ENCODE measurements around the gene AZU1.

Gene AZU1

DNA sequence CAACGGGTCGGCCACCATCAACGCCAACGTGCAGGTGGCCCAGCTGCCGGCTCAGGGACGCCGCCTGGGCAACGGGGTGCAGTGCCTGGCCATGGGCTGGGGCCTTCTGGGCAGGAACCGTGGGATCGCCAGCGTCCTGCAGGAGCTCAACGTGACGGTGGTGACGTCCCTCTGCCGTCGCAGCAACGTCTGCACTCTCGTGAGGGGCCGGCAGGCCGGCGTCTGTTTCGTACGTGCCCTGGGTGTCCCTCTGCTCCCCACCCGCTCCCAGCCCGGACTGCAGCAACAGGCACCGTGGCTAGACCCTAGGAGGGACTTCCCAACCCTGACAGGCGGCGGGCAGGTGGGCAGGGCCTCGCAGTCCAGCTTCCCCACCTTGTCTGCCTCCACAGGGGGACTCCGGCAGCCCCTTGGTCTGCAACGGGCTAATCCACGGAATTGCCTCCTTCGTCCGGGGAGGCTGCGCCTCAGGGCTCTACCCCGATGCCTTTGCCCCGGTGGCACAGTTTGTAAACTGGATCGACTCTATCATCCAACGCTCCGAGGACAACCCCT, 28.0 kb downstream of the AZU1 start:
- no peak for DNase-seq

DNA sequence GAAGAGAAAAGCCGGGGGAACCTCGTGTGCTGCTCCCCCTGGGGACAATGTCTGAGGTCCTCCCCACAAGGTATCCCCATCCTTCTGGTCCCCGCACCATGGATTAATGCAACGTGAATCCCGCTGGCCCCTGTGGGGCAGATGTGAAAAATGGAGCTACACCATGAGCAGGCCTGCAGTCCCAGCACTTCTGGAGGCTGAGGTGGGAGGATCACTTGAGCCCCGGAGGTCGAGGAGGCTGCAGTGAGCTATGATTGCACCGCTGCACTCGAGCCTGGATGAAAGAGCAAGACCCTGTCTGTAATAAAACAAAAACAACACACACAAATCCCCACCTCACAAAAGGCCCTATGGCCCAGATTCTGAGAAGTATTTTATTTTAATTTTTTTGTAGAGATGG, 30.6 kb downstream of the AZU1 start:
- no peak for DNase-seq

DNA sequence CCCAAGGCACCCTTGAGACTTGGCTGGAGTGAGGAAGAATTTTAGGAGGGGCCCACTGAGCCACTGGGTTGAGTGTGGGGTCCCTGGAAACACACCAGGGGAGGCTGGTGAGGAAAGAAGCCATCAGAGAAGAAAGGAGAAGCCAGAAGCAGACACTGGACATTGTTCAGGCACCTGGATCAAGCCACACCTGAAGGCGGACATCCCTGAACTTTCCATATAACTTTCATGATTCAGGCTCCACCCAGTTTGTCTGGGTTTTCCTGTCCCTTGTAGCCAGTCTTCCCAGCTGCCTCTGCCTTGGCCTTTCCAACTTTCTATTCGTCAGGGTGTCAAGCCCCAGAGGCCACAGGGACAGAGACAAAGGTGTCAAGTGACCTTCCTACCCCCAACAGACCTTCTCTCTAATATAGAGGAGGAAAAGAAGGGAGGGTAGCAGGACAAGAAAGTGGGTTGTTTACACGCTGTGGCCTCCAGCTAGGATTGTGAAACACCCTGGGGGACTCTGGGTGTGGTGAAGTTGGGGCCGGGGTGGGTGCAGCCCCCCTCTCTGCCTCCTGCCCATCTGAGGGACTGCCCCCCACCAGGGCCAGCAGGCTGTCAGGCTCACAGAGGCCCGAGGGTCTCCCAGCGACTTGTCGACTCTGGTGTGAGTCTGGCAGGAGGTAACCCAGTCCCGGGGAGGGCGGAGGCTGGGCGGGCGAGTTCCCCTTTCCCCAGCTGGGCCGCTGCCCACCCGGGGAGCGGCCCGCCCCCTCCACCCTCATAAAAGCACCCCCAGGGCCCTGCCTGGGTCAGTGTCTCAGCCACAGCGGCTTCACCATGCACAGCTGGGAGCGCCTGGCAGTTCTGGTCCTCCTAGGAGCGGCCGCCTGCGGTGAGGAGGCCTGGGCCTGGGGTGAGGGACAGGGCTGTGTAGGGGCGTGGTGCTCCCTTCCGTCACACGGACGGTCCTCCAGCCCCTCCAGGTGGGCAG, 31.5 kb downstream of the AZU1 start, which contains the start of gene CFD:
CFD (plus strand) TSS at position 797 of the 976 bp plus-strand sequence; CDS start at position 823, 26 bp downstream.
- no peak for DNase-seq

DNA sequence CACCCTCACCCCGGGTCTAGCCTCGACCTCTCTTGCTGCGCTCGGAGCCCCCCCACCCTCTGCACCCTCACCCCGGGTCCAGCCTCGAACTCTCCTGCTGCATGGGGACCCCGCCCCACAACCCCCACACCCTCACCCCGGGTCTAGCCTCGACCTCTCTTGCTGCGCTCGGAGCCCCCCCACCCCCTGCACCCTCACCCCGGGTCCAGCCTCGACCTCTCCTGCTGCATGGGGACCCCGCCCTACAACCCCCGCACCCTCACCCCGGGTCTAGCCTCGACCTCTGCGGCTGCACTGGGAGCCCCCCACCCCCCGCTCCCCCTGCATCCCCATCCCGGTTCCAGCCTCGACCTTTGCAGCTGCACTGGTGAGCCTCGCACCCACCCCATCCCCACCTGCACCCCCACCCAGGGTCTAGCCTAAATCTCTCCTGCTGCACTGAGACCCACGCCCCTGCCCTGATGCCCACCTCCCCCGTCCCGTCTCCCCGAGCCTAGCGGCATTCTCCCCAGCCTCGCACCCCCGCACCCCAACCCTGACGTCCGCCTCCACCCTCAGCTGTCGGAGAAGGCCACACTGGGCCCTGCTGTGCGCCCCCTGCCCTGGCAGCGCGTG, 33.6 kb downstream of the AZU1 start:
- DNase-seq, result no peak

DNA sequence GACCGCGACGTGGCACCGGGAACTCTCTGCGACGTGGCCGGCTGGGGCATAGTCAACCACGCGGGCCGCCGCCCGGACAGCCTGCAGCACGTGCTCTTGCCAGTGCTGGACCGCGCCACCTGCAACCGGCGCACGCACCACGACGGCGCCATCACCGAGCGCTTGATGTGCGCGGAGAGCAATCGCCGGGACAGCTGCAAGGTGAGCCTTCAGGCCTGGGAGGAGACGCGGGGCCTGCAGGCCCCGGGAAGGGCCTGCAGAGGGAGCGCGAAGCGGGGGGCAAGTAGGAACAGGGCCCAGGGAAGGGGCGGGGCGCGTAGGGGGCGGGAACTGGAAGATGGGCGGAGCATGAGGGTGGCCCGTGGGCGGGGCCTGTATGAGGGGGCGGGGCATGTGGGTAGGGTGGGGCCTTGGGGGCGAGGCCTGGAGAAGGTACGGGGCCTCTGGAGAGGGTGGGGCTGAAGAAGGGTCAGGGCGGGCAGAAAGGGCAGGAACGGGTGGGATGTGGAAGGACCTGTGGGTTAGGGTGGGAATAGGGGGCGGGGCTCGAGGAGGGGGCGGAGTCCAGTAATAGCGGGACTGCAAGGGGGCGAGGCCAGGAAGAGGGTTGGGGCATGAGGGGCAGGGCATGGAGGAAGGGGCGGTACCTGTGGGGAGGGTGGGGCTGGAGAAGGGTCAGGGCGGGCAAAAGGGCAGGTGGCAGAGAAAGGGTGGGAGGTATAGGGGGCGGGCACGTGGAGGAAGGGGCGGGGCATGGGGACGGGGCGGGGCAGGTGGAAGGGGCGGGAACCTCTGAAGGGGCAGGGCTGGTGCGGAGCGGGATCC, 34.3 kb downstream of the AZU1 start:
- DNase-seq, result peak; percentile 68 to 73

DNA sequence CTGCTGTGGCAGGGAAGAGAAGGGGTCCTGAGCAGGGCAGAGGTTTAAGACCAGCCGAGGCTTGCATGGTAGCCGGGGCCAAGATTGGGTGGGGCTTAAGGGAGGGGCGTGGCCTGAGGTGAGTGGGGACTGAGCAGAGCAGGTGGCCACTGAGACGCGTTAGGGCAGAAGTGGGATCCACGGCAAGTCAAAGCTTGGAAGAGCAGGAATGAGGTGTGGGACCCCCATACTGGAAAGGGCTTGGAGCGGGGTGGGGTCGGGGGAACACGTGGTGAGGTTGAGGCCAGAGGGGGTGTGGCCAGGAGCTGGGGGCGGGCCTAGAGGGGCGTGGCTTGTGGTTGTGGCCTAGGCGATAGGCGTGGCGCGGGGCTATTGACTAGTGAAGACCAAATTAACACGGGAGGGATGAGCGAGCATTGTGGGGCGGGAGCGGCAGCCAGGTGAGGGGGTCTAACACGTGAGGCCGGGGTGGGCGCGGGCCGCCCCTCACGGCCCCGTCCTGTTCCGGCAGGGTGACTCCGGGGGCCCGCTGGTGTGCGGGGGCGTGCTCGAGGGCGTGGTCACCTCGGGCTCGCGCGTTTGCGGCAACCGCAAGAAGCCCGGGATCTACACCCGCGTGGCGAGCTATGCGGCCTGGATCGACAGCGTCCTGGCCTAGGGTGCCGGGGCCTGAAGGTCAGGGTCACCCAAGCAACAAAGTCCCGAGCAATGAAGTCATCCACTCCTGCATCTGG, 35.1 kb downstream of the AZU1 start:
- DNase-seq, result peak; percentile 82 to 83

DNA sequence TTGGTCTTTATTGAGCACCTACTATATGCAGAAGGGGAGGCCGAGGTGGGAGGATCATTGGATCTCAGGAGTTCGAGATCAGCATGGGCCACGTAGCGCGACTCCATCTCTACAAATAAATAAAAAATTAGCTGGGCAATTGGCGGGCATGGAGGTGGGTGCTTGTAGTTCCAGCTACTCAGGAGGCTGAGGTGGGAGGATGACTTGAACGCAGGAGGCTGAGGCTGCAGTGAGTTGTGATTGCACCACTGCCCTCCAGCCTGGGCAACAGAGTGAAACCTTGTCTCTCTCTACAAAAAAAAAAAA, 35.6 kb downstream of the AZU1 start:
- DNase-seq, result no peak

DNA sequence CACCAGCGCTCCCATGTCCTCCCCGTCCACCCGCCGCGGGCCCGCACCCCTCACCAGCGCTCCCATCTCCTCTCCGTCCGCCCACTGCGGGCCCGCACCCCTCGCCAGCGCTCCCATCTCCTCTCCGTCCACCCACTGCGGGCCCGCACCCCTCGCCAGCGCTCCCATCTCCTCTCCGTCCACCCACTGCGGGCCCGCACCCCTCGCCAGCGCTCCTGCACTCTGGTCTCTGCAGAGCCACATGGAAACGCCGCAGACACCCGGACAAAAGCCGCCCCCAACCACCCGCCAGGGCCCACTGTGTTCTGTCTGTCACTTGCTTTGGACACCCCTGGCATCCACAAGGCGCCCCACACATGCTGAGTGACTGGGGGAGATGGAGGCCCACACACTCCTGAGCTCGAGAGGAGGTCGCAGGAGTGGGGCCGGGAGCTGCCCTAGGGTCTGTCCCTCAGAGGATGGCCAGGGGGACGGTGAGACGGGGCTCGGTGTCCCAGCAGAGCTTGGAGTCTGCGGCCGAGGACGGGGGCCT, 39.2 kb downstream of the AZU1 start:
- no peak for DNase-seq

DNA sequence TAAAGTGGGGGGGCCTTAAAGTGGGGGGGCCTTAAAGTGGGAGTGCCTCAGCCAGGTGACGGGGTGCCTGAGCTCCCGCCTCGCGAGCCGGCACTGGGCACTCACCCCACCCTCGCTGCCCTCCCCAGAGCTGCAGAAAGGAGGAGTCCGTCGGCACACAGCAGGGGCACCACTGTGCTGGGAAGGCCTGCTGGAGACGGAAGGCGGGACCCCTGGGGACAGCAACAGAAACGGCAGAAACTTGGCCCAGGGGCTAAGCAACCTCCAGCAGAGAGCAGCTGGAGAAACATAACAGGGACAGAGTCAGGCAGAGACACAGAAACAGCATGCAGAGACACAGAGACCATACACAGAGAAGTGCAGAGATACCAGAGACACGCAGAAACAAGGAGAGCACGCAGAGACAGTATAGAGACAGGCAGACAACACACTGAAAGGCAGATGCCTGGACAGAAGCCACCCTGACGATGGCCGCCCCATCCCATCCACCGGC, 39.7 kb downstream of the AZU1 start:
- no peak for DNase-seq

DNA sequence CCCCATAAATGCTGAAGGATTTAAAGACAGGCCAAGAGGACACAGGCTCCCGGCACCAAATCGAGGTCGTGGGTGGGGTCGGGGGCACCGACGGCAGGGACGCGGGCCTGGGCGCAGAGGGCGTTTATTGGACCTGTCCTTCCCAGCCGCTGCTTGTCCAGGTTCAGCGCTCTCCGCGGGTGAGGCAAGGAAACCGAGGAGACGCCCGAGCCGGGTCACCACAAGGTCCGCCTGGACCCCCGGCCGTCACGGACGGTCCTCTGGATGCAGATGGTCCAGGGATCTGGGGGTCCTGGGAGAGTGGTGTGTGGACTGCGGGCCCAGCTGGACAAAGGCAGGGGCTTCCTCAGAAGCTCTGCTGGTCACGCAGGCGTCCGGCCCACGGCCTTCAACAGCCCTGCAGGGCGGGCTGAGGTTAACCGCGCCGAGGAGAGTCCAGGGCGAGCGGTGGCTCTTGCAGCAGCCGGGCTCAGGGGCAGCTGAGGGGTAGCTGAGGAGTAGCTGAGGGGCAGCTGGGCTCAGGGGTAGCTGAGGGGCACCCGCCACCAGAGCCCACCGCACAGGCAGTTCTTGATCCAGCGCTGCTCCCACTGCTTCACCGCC, 40.3 kb downstream of the AZU1 start:
- DNase-seq, result no peak

DNA sequence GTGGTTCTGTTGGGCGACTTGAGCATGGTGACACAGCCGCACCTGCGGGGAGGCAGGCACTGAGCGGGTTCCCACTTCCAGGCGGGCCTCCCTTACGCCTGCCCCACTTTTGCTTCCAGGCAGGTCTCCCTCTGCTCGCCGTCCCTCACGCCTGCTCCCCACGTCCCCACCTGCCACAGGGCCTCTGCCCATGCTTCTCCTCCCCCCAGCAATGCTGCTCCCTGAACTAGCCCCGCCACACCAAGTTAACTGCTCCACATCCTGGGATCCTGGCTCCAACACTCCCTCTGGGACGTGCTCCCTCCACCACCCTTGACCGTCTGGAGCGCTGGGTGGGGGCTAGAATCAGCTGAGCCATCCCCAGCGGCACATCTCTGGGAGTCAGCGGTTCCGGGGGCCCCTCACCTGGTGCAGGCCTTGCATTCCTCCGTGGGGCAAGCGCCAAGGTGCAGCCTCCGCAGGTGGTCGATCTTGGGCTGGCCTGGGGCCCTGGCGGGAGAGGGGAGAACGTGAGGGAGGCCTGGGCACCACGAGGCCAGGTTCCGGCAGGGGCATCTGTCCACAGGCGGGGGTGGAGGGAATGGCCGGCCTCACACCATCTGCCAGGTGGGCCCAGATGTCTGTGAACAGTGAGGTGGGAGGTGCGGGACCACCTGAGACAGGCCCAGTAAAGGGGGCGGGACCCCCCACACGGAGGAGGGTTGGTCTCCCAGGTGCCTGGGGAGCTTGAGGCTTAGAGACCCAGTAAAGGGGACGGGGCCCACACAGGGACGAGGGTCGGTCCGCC, 41.0 kb downstream of the AZU1 start:
- no peak for DNase-seq

DNA sequence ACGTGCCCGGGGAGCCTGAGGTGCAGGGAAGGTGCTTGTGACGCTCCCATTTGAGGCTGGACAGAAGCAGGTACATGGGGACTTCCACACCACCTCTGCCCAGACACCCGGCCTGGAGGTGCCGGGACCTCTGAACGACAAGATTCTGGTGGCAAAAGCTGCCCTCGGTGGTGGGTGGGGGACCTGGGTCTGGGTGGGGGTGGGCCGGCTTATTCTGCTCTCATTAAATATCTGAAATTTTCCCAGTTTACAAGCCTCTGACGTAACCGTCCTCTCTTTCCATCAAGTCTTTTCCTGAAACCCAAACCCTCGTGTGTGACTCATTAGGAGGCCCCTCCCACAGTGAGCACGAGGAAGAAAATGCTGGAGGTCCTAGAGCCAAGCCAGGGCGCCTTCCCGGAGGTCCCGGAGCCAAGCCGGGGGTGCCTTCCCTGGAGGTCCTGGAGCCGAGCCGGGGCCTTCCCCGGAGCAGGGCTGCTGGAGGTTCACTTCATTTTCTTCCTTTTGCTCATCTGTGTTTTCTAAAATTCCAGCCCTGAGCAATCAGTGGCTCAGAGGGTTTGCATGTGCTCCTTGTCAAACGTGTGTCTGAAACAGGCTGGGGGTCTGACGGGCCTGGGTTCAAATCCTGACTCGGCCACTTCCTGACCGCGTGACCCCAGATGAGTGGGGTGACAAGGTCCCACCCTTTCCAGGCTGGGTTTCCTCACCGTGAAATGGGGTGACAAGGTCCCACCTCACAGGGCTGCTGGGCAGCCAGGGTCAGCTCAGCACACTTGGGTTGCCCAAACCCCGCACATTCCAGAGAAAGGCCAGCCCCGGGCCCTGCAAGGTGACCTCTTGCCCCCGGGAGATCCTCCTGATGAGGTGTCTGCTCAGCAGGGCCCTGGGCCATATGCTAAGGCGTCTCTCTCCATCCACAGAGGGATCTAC, 41.9 kb downstream of the AZU1 start:
- no peak for DNase-seq

DNA sequence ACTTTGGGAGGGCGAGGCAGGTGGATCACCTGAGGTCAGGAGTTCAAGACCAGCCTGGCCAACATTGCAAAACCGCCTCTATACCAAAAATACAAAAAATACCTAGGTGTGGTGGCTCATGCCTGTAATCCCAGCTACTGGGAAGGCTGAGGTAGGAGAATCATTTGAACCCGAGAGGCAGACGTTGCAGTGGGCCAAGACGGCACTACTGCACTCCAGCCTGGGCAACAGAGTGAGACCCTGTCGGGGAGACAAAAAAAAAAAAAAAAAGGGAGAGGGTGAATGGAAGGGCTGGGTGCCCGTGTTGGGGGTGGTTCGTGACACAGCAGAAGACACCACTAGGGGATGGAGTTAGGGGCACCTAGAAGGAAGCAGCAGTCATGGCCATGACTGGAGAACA, 42.7 kb downstream of the AZU1 start:
- DNase-seq, result no peak

DNA sequence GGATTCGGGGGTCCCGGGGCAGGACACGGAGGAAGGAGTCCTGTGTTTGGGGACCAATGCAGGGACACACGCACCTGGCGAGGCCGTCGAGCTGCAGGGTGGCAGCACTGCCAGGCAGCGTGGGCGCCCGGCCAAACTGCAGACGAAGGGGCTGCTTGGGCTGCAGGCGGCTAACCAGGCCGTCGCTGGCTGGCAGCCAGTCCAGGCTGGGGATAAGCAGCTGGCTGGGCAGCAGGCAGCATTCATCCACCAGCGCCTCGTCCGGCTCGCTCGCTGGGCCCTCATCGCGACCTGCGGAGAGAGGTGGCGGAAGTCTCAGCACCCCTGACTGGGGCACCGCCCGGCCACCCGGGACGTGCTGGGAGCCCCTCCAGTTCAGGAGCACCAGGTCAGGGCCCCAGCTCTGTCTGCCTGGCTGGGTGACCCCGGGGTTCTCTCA, 43.3 kb downstream of the AZU1 start:
- DNase-seq, result no peak

DNA sequence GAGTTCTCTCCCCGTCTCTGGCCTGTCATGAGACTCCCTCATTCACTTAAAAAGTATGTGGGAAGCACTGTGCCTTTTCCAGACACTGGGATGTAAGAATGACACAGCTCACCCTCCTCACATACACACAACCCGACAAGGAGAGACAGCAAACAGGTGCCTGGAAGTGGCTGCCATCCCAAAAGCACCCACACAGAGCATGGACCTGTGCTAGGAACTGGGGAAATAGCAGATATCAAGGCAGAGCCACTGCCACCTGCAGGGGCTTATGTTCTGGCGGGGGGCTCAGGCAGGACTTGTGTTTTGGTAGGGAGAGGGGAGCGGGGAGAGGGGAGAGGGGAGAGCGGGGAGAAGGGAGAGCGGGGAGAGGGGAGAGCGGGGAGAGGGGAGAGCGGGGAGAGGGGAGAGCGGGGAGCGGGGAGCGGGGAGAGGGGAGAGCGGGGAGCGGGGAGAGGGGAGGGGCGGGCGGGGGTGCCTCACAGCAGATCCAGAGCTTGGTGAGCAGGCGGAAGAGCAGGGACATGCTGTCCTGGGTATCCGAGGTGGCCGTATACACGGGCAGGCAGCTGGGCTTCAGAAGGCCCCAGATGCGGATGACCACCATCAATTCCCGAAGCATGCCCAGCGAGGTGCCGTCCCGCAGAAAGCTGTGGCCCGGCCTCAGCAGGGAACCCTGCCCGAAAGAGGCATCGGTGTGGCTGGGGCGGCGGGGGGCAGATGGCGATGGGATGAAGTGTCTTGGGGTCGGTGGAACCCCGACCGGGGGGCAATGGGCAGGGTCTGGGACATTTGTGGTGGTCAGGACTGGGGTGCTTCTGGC, 44.0 kb downstream of the AZU1 start:
- peak; percentile 21 to 36 for DNase-seq

DNA sequence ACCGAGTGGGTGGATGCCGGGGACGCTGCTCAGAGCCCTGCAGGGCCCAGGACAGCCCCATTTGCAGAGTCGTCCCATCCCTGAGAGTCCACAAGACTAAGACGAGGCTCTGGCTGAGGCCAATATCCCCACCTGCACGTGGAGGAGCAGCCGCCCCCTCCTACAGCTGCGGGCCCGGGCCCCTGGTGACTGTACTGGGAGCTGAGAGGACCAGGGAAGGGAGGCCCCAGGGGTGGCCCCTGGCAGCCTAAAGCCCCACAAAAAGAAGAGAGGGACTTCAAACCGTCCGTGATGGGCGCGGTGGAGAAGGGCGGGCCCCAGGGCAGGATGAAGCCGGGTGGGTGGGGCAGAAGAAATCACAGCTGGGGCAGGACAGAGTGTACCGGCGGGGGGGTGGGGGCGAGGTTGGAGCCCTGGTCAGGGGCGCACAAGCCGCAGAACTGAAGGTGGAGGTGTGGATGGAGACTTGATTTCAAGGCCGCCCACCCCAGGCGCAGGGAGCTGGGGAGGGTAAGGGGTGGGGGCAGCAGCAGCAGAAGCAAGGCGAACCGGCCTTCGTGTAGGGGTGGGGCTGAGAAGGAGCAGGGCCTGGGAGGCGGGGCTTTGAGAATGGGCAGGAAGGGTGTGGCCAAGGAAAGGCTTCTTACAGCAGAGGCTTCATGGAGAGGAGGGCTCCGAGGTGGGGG, 44.8 kb downstream of the AZU1 start:
- DNase-seq, result peak; percentile 80 to 81

DNA sequence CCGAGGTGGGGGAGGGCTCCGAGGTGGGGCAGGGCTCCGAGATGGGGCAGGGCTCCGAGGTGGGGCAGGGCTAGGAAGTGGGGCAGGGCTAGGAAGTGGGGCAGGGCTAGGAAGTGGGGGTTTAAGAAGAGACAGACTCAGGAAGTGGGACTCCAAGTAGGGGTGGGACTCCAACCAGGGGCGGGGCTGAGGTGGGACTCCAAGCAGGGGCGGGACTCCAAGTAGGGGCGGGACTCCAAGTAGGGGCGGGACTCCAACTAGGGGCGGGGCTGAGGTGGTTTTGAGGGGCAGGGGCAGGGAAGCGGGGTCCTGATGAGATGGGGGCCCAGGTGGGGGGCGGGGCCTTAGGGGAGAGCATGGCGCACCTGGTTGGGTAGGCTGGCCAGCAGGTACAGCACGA, 45.4 kb downstream of the AZU1 start:
- DNase-seq, result peak; percentile 61 to 65

DNA sequence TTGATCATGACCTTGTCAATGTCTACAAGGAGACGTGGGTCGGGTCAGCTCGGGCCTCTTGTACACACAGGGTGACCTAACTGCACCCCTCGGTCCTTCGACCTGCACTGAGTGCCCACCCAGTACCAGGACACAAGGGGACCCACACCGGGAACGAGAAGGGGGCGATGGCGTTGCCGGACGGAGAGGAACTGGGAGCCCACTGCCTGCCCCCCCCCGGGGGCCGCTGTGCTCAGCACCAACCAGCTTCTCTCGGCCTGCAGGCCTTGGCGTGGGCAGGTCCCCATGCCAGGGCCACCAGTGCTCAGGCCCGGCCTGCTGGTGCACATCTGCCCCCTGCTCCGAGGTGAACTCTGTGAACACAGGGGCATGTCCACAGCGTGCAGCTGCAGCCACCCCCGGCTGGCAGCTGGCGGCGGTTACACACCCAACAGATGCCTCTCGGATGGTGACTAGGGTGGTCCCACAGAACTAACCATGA, 46.0 kb downstream of the AZU1 start:
- no peak for DNase-seq

Measured in stimulated activated CD4-positive, alpha-beta T cell treated with anti-CD3 and anti-CD28 coated beads, Interleukin-2, amount 100 ng/mL, for 24 hours (primary cell).